Measurements from ENCODE around the gene JADE2. TPM values are rescaled to one million over a fixed set of nuclear protein-coding genes. Genes with fewer than 3 reads are reported as not detected.
A peak's percentile ranks its signal among the peaks of the same experiment; 100 is the strongest.

Gene JADE2
- total RNA-seq, 1 experiment from 2014 or later = 138 TPM

GRCh38 chr5:134569758-134570364, 44.4 kb downstream of the JADE2 start:
- no TSS peak for BruUV-seq (replicated peaks)
- CTCF ChIA-PET = no interaction called here
- Mint-ChIP-seq H3K4me1 (ENCODE audit: insufficient read depth, unreplicated experiment) (peaks cover 34% of the 10 kb centered on the region), H3K4me3 (ENCODE audit: unreplicated experiment) (no peak overlapping the region), H3K9me3 (ENCODE audit: unreplicated experiment) (no peaks in the 10 kb centered on the region), H3K27ac (ENCODE audit: low read depth, unreplicated experiment) (peak overlapping the region; percentile 23), H3K36me3 (ENCODE audit: insufficient read depth, unreplicated experiment) (peaks cover 98% of the 10 kb centered on the region), H3K27me3 (ENCODE audit: insufficient read depth, unreplicated experiment) (no peaks in the 10 kb centered on the region)
- POLR2A ChIA-PET = interaction anchor here (0.6 to 2.1 kb wide), 2 partner anchors 86 to 199 kb away, joined by 3 to 5 read pairs; no protein-coding TSS in a partner anchor
- intact Hi-C loops (cut with micrococcal nuclease) = loop anchor here (10.0 kb wide), 1 partner anchor 635 kb away; no protein-coding TSS in a partner anchor
- DNase-seq (ENCODE audit: unreplicated experiment) = no peak
- TF ChIP-seq CTCF (IDR thresholded peaks at IDR 0.05; ENCODE audit: unreplicated experiment) = no peak

- no peaks in the 10 kb centered on the region for H3K27me3 Mint-ChIP-seq (ENCODE audit: insufficient read depth, unreplicated experiment)
- BruUV-seq (replicated peaks) = no TSS peak
- H3K4me1 Mint-ChIP-seq (ENCODE audit: insufficient read depth, unreplicated experiment) = peaks cover 39% of the 10 kb centered on the region
- intact Hi-C loops (cut with micrococcal nuclease) = loop anchor here (10.0 kb wide), 1 partner anchor 634 kb away; no protein-coding TSS in a partner anchor
- TF ChIP-seq CTCF (IDR thresholded peaks at IDR 0.05; ENCODE audit: unreplicated experiment) = no peak
- H3K27ac Mint-ChIP-seq (ENCODE audit: low read depth, unreplicated experiment) = peak overlapping the region; percentile 75
- ChIA-PET CTCF (interaction anchor here (1.0 kb wide), 1 partner anchor 17 kb away, joined by 3 read pairs; no protein-coding TSS in a partner anchor), POLR2A (interaction anchor here (0.6 kb wide), 1 partner anchor 87 kb away, joined by 3 read pairs; no protein-coding TSS in a partner anchor)
- H3K36me3 Mint-ChIP-seq (ENCODE audit: insufficient read depth, unreplicated experiment) = peaks cover 98% of the 10 kb centered on the region
- H3K9me3 Mint-ChIP-seq (ENCODE audit: unreplicated experiment) = no peaks in the 10 kb centered on the region
- DNase-seq (ENCODE audit: unreplicated experiment) = no peak
- H3K4me3 Mint-ChIP-seq (ENCODE audit: unreplicated experiment) = no peak overlapping the region
Observed at GRCh38 chr5:134570365-134570758, 44.9 kb downstream of the JADE2 start.

- intact Hi-C loops (cut with micrococcal nuclease) = loop anchor here (10.0 kb wide), 1 partner anchor 634 kb away; no protein-coding TSS in a partner anchor
- no TSS peak for BruUV-seq (replicated peaks)
- no peak for DNase-seq (ENCODE audit: unreplicated experiment)
- CTCF ChIA-PET = interaction anchor here (0.7 to 1.0 kb wide), 2 partner anchors 17 to 34 kb away, joined by 3 read pairs; no protein-coding TSS in a partner anchor
- Mint-ChIP-seq H3K36me3 (ENCODE audit: insufficient read depth, unreplicated experiment) (peaks cover 98% of the 10 kb centered on the region), H3K27me3 (ENCODE audit: insufficient read depth, unreplicated experiment) (no peaks in the 10 kb centered on the region), H3K27ac (ENCODE audit: low read depth, unreplicated experiment) (peak overlapping the region; percentile 75), H3K4me3 (ENCODE audit: unreplicated experiment) (no peak overlapping the region), H3K4me1 (ENCODE audit: insufficient read depth, unreplicated experiment) (peaks cover 39% of the 10 kb centered on the region), H3K9me3 (ENCODE audit: unreplicated experiment) (no peaks in the 10 kb centered on the region)
- POLR2A ChIA-PET = no interaction called here
- no peak for TF ChIP-seq CTCF (IDR thresholded peaks at IDR 0.05; ENCODE audit: unreplicated experiment)
Observed at GRCh38 chr5:134570886-134571285, 45.4 kb downstream of the JADE2 start.

GRCh38 chr5:134571693-134572405, 46.4 kb downstream of the JADE2 start:
- Mint-ChIP-seq H3K36me3 (ENCODE audit: insufficient read depth, unreplicated experiment) (peaks cover 98% of the 10 kb centered on the region), H3K4me1 (ENCODE audit: insufficient read depth, unreplicated experiment) (peaks cover 42% of the 10 kb centered on the region)
- CTCF ChIA-PET = interaction anchor here (0.7 to 1.0 kb wide), 4 partner anchors 19 to 470 kb away, joined by 3 to 4 read pairs (median 3); no protein-coding TSS in a partner anchor

More at GRCh38 chr5:134571693-134572405, 46.4 kb downstream of the JADE2 start:
- POLR2A ChIA-PET = no interaction called here
- no peak for TF ChIP-seq CTCF (IDR thresholded peaks at IDR 0.05; ENCODE audit: unreplicated experiment)
- DNase-seq (ENCODE audit: unreplicated experiment) = no peak
- Mint-ChIP-seq H3K27me3 (ENCODE audit: insufficient read depth, unreplicated experiment) (no peaks in the 10 kb centered on the region), H3K9me3 (ENCODE audit: unreplicated experiment) (no peaks in the 10 kb centered on the region), H3K4me3 (ENCODE audit: unreplicated experiment) (no peak overlapping the region), H3K27ac (ENCODE audit: low read depth, unreplicated experiment) (no peak overlapping the region)
- intact Hi-C loops (cut with micrococcal nuclease) = loop anchor here (10.0 kb wide), 1 partner anchor 633 kb away; no protein-coding TSS in a partner anchor
- BruUV-seq (replicated peaks) = no TSS peak

All from MCF 10A (cell line).